Measurements from ENCODE around the gene PDE5A.
"Not testable (repeated sequence)": the region's sequence is repeated elsewhere in the genome, so short reads cannot be mapped to it uniquely, and the experiment has no call there.

GRCh38 chr4:119453286-119453685 is 175.3 kb downstream of the PDE5A start:
- TF ChIP-seq POLR2A, CTCF (IDR thresholded peaks at IDR 0.05): not testable (repeated sequence)

Data from lower leg skin (tissue), 3 donors.